Endodermal cell (in vitro differentiated cells): Measurements from ENCODE around the gene MAP4K3. TPM values are rescaled to one million over a fixed set of nuclear protein-coding genes. Genes with fewer than 3 reads are reported as not detected.

Experiments used
- DNase-seq: peaks from one replicate; pipeline ENCODE4 v3.0.0-alpha.2; 2017
- H3K27ac ChIP-seq: 2 replicates; pipeline ENCODE4 v1.5.1; 2013; ENCODE audit warnings: mild to moderate bottlenecking, low read depth, low read length, moderate library complexity
- H3K27me3 ChIP-seq: 2 replicates; pipeline ENCODE4 v1.6.1; 2013; ENCODE audit warnings: mild to moderate bottlenecking, low read length, moderate library complexity; ENCODE audit not compliant: insufficient read depth, control insufficient read depth, poor library complexity, severe bottlenecking
- H3K36me3 ChIP-seq: 2 replicates; pipeline ENCODE4 v1.7.0; 2013; ENCODE audit warnings: mild to moderate bottlenecking, low read length, moderate library complexity; ENCODE audit not compliant: control insufficient read depth, insufficient read depth
- H3K4me1 ChIP-seq: one replicate; pipeline ENCODE4 v1.7.0; 2013; ENCODE audit warnings: low read length; ENCODE audit not compliant: control insufficient read depth, insufficient read depth
- H3K4me3 ChIP-seq: 2 replicates; pipeline ENCODE4 v1.5.1; 2013; ENCODE audit warnings: mild to moderate bottlenecking, low read length, moderate library complexity
- H3K9ac ChIP-seq: 2 replicates; pipeline ENCODE4 v1.6.1; 2013; ENCODE audit warnings: mild to moderate bottlenecking, low read length, moderate library complexity; ENCODE audit not compliant: poor library complexity, severe bottlenecking; ENCODE audit errors: extremely low read depth
- H3K9me3 ChIP-seq: 2 replicates; pipeline ENCODE4 v1.6.1; 2013; ENCODE audit warnings: mild to moderate bottlenecking, low read length, moderate library complexity; ENCODE audit not compliant: control insufficient read depth
- H3K27ac Mint-ChIP-seq: 2 replicates; pipeline ENCODE4 v1.8.0; 2020; ENCODE audit warnings: mixed read lengths
- H3K27me3 Mint-ChIP-seq: 2 replicates; pipeline ENCODE4 v1.8.0; 2021; ENCODE audit warnings: mild to moderate bottlenecking, mixed read lengths; ENCODE audit not compliant: insufficient read depth
- H3K36me3 Mint-ChIP-seq: 2 replicates; pipeline ENCODE4 v1.8.0; 2020; ENCODE audit warnings: low read depth, mixed read lengths
- H3K4me1 Mint-ChIP-seq: 2 replicates; pipeline ENCODE4 v1.8.0; 2020; ENCODE audit warnings: mixed read lengths
- H3K4me3 Mint-ChIP-seq: 2 replicates; pipeline ENCODE4 v1.8.0; 2020; ENCODE audit warnings: mild to moderate bottlenecking, moderate library complexity, mixed read lengths
- H3K9me3 Mint-ChIP-seq: 2 replicates; pipeline ENCODE4 v1.8.0; 2020; ENCODE audit warnings: mild to moderate bottlenecking, mixed read lengths
- CTCF ChIP-seq: fragments of 200-600 bp; sonication (generic); conservative IDR thresholded peaks from 2 replicates; pipeline ENCODE4 v1.5.0; 2021; ENCODE audit warnings: antibody characterized with exemption, mild to moderate bottlenecking
- whole genome bisulfite sequencing, 2 experiments: methylation state at CpG; one replicate each; pipeline versions ENCODE4 v1.1.5 to v1.1.7; 2013; ENCODE audit warnings: missing lambda C conversion rate in 2 of 2, mixed read lengths in 1 of 2; ENCODE audit not compliant: insufficient coverage in 1 of 2, insufficient read length in 1 of 2; 5-methylcytosine and 5-hydroxymethylcytosine counted together
- total RNA-seq, 2 donors: library from RNA; stranded (reverse); fragmentation: NEBNext Ultra II Directional in 1 of 2; extraction: Animal tissue kit (Norgen Biotek cat#: 25700) in 1 of 2; gene quantifications; 2 replicates in 1 of 2; 3 replicates in 1 of 2; pipeline ENCODE4 v1.2.1, GENCODE V29; 2021

Gene MAP4K3
- total RNA-seq, 2 donors from 2014 or later = 39.1 to 45.5 TPM

DNA sequence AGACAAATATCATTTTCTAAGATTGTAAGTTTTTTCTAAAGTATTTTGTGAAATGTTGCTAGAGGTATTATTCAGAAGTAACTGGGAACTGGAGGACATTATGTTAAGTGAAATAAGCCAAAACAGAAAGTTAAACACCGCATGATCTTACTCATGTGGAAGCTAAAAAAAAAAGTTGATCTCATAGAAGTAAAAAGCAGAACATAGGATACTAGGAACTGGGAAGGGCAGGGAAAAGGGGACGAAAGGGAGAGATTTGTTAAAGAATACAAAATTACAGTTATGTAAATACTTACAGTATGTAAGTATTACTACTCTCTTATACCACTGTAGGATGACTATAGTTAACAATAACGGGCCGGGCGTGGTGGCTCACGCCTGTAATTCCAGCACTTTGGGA lies 146.7 kb downstream of the MAP4K3 start:
- H3K27me3 ChIP-seq = no peaks in the 10 kb centered on the region
- H3K4me1 ChIP-seq = no peaks in the 10 kb centered on the region
- no peak overlapping the region for H3K27ac ChIP-seq
- H3K9ac ChIP-seq = no peak overlapping the region
- Mint-ChIP-seq H3K9me3 (no peaks in the 10 kb centered on the region), H3K4me1 (no peaks in the 10 kb centered on the region), H3K36me3 (peaks cover 44% of the 10 kb centered on the region), H3K27me3 (no peaks in the 10 kb centered on the region), H3K4me3 (no peak overlapping the region), H3K27ac (no peak overlapping the region)
- WGBS, 2 experiments = 88 to 98% methylated on average over 5 of the region's 6 CpGs
- H3K4me3 ChIP-seq = no peak overlapping the region
- no peak for TF ChIP-seq CTCF
- peaks cover 72% of the 10 kb centered on the region for H3K36me3 ChIP-seq
- H3K9me3 ChIP-seq = no peaks in the 10 kb centered on the region
- no peak for DNase-seq

DNA sequence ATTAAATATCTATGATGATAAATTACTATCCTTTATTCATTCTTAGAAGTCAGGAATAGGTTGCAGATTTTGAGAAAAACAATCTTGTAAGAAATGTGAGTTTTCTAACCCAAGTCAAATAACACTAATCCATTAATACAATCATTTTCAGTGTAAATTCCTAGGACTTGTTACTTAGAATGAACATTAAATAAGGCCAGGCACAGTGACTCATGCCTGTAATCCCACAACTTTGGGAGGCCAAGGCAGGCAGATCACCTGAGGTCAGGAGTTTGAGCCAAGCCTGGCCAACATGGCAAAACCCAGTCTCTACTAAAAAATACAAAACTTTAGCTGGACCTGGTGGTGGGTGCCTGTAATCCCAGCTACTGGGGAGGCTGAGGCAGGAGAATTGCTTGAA lies 147.5 kb downstream of the MAP4K3 start:
- Histone ChIP-seq H3K9me3 (no peaks in the 10 kb centered on the region), H3K9ac (no peak overlapping the region), H3K4me1 (no peaks in the 10 kb centered on the region), H3K36me3 (peaks cover 78% of the 10 kb centered on the region), H3K27me3 (no peaks in the 10 kb centered on the region), H3K4me3 (no peak overlapping the region), H3K27ac (no peak overlapping the region)
- H3K36me3 Mint-ChIP-seq = peaks cover 49% of the 10 kb centered on the region
- no peak for DNase-seq
- no peaks in the 10 kb centered on the region for H3K9me3 Mint-ChIP-seq
- no peak for TF ChIP-seq CTCF
- no peak overlapping the region for H3K27ac Mint-ChIP-seq
- H3K4me3 Mint-ChIP-seq = no peak overlapping the region
- no peaks in the 10 kb centered on the region for H3K27me3 Mint-ChIP-seq
- no peaks in the 10 kb centered on the region for H3K4me1 Mint-ChIP-seq

- Histone ChIP-seq H3K4me3 (no peak overlapping the region), H3K27me3 (no peaks in the 10 kb centered on the region), H3K27ac (no peak overlapping the region), H3K9ac (no peak overlapping the region), H3K4me1 (no peaks in the 10 kb centered on the region), H3K9me3 (no peaks in the 10 kb centered on the region), H3K36me3 (peaks cover 54% of the 10 kb centered on the region)
- Mint-ChIP-seq H3K4me1 (peaks cover 5% of the 10 kb centered on the region), H3K4me3 (no peak overlapping the region), H3K36me3 (peaks cover 40% of the 10 kb centered on the region), H3K27me3 (no peaks in the 10 kb centered on the region), H3K27ac (no peak overlapping the region), H3K9me3 (no peaks in the 10 kb centered on the region)
- DNase-seq = no peak
- no peak for TF ChIP-seq CTCF
- 75 to 82% methylated on average over 1 of the region's 1 CpG for WGBS, 2 experiments
These were observed 153.5 kb downstream of the MAP4K3 start for GRCh38 chr2:39283561-39283960.
